ENCODE results near the gene HSD17B2.
A peak's percentile ranks its signal among the peaks of the same experiment; 100 is the strongest.

Gene HSD17B2

DNA sequence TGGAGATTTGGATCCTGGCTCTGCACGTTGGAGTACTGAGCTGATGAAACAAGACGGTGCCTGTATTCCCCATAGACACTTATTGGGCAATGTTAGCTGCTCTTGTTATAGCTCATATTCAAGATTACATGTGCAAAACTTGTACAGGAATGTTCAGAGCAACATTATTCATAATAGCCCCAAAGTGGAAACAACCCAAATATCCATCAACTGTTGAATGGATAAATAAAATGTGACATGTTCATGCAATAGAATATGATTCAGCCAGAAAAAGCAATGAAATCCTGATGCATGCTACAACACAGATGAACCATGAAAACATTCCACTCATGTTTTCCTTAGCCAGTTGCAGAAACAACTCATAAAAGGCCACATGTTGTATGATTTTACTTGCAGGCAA lies 18.1 kb upstream of the HSD17B2 start:
- H3K27me3 ChIP-seq (ENCODE audit: control insufficient read depth in 1 of 2, insufficient read depth in 2 of 2, low read length in 2 of 2): no peaks in the 10 kb centered on the region

DNA sequence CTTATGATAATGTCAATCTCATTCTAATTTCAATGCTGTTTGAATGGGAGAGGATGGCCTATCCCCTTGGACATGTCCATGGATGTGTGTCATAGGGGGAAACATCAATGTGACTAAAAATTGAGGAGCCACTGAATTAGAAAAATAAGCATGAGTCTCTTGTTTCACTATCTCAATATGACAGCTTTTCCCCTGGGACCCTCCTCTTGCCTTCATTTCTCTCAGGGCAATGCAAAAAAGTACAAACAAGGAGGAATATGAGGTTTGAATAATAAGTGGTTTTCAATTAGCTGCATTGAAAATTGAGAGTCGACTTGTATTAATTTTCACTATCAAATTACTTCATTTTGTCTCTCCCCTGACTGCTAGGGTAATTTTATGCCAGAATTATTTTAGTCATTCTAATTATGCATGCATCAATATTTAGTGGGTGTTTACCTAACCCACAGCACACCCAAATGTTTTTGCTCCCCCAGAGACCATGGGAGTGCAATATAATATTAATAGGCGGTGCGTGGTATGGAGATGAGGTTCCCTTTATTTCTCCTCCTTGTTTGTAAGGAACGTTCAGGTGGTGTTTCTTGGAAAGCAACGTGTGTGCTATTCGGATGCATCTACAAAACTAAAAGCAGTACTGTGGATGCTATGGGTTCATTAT lies 17.0 kb upstream of the HSD17B2 start:
- Histone ChIP-seq H3K4me1 (ENCODE audit: control insufficient read depth in 1 of 2, insufficient read depth in 2 of 2, low read length in 2 of 2) (peaks cover 33 to 50% of the 10 kb centered on the region in 2 donors), H3K4me3 (ENCODE audit: low read depth in 1 of 2, low read length in 2 of 2) (no peak overlapping the region), H3K27ac (ENCODE audit: low read depth, low read length) (no peak overlapping the region), H3K9me3 (ENCODE audit: control insufficient read depth in 1 of 2, low read length in 2 of 2) (peaks cover 5 to 6% of the 10 kb centered on the region in 2 donors), H3K9ac (ENCODE audit: low read depth in 1 of 2, low read length in 2 of 2) (no peak overlapping the region), H3K36me3 (ENCODE audit: control insufficient read depth in 1 of 2, insufficient read depth in 2 of 2, low read length in 2 of 2) (no peaks in the 10 kb centered on the region), H3K27me3 (ENCODE audit: control insufficient read depth in 1 of 2, insufficient read depth in 2 of 2, low read length in 2 of 2) (no peaks in the 10 kb centered on the region)

More for the DNA sequence above, 18.1 kb upstream of the HSD17B2 start:
- no peak overlapping the region for H3K4me3 ChIP-seq (ENCODE audit: low read depth in 1 of 2, low read length in 2 of 2)
- no peak overlapping the region for H3K27ac ChIP-seq (ENCODE audit: low read depth, low read length)
- peaks cover 32 to 48% of the 10 kb centered on the region in 2 donors for H3K4me1 ChIP-seq (ENCODE audit: control insufficient read depth in 1 of 2, insufficient read depth in 2 of 2, low read length in 2 of 2)
- H3K9ac ChIP-seq (ENCODE audit: low read depth in 1 of 2, low read length in 2 of 2): no peak overlapping the region
- H3K9me3 ChIP-seq (ENCODE audit: control insufficient read depth in 1 of 2, low read length in 2 of 2): peaks cover 5 to 6% of the 10 kb centered on the region in 2 donors
- no peaks in the 10 kb centered on the region for H3K36me3 ChIP-seq (ENCODE audit: control insufficient read depth in 1 of 2, insufficient read depth in 2 of 2, low read length in 2 of 2)

DNA sequence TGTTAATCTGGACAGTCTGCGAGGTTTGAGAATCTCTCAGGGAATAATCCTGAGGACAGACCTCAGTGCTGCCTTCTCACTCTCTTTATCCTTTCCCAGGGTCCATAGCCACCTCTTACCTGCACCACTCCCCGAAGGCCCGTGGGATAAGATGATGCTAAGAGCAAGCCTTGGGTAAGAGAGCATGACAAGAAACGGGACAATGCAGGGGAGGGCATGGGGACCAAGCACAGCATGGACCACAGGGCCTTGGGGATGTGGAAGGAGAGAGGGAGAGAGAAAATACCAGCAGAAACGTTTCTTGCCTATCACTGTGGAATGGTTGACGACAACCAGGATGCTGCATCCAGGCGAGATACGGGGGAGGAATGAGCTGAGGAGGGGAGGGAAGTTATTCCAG lies 15.5 kb upstream of the HSD17B2 start:
- Histone ChIP-seq H3K36me3 (ENCODE audit: control insufficient read depth in 1 of 2, insufficient read depth in 2 of 2, low read length in 2 of 2) (no peaks in the 10 kb centered on the region), H3K27me3 (ENCODE audit: control insufficient read depth in 1 of 2, insufficient read depth in 2 of 2, low read length in 2 of 2) (no peaks in the 10 kb centered on the region), H3K27ac (ENCODE audit: low read depth, low read length) (no peak overlapping the region), H3K4me3 (ENCODE audit: low read depth in 1 of 2, low read length in 2 of 2) (peak overlapping the region in 1 of 2 donors; percentile 8), H3K9me3 (ENCODE audit: control insufficient read depth in 1 of 2, low read length in 2 of 2) (peaks cover 5 to 6% of the 10 kb centered on the region in 2 donors), H3K9ac (ENCODE audit: low read depth in 1 of 2, low read length in 2 of 2) (no peak overlapping the region), H3K4me1 (ENCODE audit: control insufficient read depth in 1 of 2, insufficient read depth in 2 of 2, low read length in 2 of 2) (peaks cover 37 to 60% of the 10 kb centered on the region in 2 donors)

DNA sequence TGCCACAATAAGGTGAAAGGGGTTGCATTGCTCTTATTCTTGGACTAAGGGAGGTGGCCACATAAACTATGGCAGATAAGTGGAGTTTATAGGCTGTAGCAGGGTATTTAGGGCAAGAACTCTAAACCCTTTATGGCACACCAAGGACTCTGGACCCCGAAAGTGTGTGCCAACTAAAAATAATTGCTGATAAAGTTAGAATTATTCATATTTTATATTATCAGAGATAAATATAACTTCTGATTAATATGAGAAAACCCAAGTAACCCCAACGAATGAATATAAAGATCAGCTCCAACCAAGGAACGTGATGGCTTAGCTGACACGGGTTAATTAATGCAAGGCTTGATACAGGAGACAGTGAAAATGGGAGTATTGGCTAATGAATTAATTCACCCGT lies 15.0 kb upstream of the HSD17B2 start:
- Histone ChIP-seq H3K9ac (ENCODE audit: low read depth in 1 of 2, low read length in 2 of 2) (no peak overlapping the region), H3K4me1 (ENCODE audit: control insufficient read depth in 1 of 2, insufficient read depth in 2 of 2, low read length in 2 of 2) (peaks cover 37 to 60% of the 10 kb centered on the region in 2 donors), H3K27ac (ENCODE audit: low read depth, low read length) (no peak overlapping the region), H3K9me3 (ENCODE audit: control insufficient read depth in 1 of 2, low read length in 2 of 2) (peaks cover 3% of the 10 kb centered on the region in 2 donors), H3K36me3 (ENCODE audit: control insufficient read depth in 1 of 2, insufficient read depth in 2 of 2, low read length in 2 of 2) (no peaks in the 10 kb centered on the region), H3K4me3 (ENCODE audit: low read depth in 1 of 2, low read length in 2 of 2) (peak overlapping the region in 1 of 2 donors; percentile 8), H3K27me3 (ENCODE audit: control insufficient read depth in 1 of 2, insufficient read depth in 2 of 2, low read length in 2 of 2) (no peaks in the 10 kb centered on the region)

DNA sequence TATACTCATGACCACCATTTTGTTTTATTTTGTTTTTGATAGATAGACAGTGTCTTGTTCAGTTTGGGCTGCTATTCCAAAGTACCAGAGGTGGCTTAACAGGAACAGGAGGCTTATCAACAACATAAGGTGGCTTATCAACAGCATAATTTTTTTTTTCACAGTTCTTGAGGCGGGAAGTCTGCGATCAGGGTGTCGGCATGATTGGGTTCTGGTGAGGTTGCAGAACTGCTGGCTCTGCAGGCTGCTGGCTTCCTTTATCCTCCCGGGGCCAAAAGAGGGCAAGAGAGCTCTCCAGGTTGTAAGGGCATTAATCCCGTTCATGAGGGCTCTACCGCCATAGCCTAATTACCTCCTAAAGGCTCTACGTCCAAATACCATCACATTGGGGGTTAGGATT lies 11.8 kb upstream of the HSD17B2 start:
- no peaks in the 10 kb centered on the region for H3K36me3 ChIP-seq (ENCODE audit: control insufficient read depth in 1 of 2, insufficient read depth in 2 of 2, low read length in 2 of 2)

DNA sequence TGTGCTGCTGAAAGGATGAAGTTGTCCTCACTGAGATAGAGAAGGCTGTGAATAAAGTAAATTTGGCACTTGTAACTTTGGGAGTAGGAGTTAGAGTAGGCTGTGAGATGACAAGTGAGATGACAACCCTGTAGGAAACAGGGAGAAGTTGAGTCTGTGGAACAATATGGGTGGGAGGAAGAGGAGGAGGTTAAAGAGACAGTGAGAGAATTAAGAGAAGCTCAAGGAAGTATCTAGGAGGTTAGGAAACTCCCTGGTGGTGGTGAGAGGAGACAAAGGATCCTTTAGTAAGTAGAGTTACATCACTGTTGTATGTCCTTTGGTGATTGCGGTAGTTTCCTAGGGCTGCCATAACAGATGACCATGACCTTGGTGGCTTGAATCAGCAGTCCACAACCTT lies 10.7 kb upstream of the HSD17B2 start:
- Histone ChIP-seq H3K27ac (ENCODE audit: low read depth, low read length) (no peak overlapping the region), H3K4me1 (ENCODE audit: control insufficient read depth in 1 of 2, insufficient read depth in 2 of 2, low read length in 2 of 2) (peaks cover 51 to 69% of the 10 kb centered on the region in 2 donors), H3K9me3 (ENCODE audit: control insufficient read depth in 1 of 2, low read length in 2 of 2) (no peaks in the 10 kb centered on the region), H3K9ac (ENCODE audit: low read depth in 1 of 2, low read length in 2 of 2) (no peak overlapping the region), H3K36me3 (ENCODE audit: control insufficient read depth in 1 of 2, insufficient read depth in 2 of 2, low read length in 2 of 2) (no peaks in the 10 kb centered on the region), H3K4me3 (ENCODE audit: low read depth in 1 of 2, low read length in 2 of 2) (no peak overlapping the region), H3K27me3 (ENCODE audit: control insufficient read depth in 1 of 2, insufficient read depth in 2 of 2, low read length in 2 of 2) (peaks cover 0 to 3% of the 10 kb centered on the region in 2 donors)

More for the DNA sequence above, 11.8 kb upstream of the HSD17B2 start:
- peaks cover 48 to 75% of the 10 kb centered on the region in 2 donors for H3K4me1 ChIP-seq (ENCODE audit: control insufficient read depth in 1 of 2, insufficient read depth in 2 of 2, low read length in 2 of 2)
- no peaks in the 10 kb centered on the region for H3K9me3 ChIP-seq (ENCODE audit: control insufficient read depth in 1 of 2, low read length in 2 of 2)
- H3K27me3 ChIP-seq (ENCODE audit: control insufficient read depth in 1 of 2, insufficient read depth in 2 of 2, low read length in 2 of 2): peaks cover 0 to 3% of the 10 kb centered on the region in 2 donors
- no peak overlapping the region for H3K9ac ChIP-seq (ENCODE audit: low read depth in 1 of 2, low read length in 2 of 2)
- peak overlapping the region in 1 of 2 donors; percentile 32 for H3K4me3 ChIP-seq (ENCODE audit: low read depth in 1 of 2, low read length in 2 of 2)
- no peak overlapping the region for H3K27ac ChIP-seq (ENCODE audit: low read depth, low read length)

DNA sequence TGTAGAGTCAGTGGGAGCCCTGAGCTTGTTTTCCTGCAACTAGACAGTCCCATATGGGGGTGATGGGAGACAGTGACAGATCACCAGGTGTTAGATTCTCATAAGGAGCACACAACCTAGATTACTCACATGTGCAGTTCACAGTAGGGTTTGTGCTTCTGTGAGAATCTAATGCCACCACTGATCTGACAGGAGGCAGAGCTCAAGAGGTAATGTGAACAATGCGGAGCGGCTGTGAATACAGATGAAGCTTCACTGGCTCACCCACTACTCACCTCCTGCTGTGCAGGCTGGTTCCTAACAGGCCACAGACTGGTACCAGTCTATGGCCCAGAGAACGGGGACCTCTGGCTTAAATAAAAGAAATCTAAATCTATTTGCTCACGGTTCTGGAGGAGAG lies 10.2 kb upstream of the HSD17B2 start:
- H3K27me3 ChIP-seq (ENCODE audit: control insufficient read depth in 1 of 2, insufficient read depth in 2 of 2, low read length in 2 of 2): peaks cover 0 to 3% of the 10 kb centered on the region in 2 donors
- H3K27ac ChIP-seq (ENCODE audit: low read depth, low read length): no peak overlapping the region
- H3K4me3 ChIP-seq (ENCODE audit: low read depth in 1 of 2, low read length in 2 of 2): no peak overlapping the region
- no peaks in the 10 kb centered on the region for H3K9me3 ChIP-seq (ENCODE audit: control insufficient read depth in 1 of 2, low read length in 2 of 2)
- H3K4me1 ChIP-seq (ENCODE audit: control insufficient read depth in 1 of 2, insufficient read depth in 2 of 2, low read length in 2 of 2): peaks cover 46 to 63% of the 10 kb centered on the region in 2 donors
- no peaks in the 10 kb centered on the region for H3K36me3 ChIP-seq (ENCODE audit: control insufficient read depth in 1 of 2, insufficient read depth in 2 of 2, low read length in 2 of 2)
- H3K9ac ChIP-seq (ENCODE audit: low read depth in 1 of 2, low read length in 2 of 2): no peak overlapping the region

DNA sequence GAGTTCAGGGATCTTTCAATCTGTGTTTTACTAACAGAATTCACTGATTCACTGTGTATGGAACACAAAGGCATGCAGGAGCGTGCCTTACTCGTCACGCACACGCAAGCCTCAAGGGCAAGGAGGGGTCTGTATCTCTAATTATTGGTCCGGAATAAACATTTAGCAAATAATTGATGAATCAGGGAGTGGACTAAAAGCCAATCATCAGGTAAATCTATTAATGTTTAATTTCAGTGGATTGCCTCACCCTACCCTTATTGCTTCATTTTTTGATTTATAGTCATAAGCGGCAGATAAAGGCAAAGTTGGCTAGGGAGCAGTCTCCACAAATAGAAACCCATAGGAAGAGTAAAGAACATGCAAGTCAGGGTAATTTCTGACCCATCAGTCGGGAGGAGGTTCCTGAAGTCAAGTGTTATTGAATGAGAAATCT lies 7.4 kb upstream of the HSD17B2 start:
- no peak overlapping the region for H3K9ac ChIP-seq (ENCODE audit: low read depth in 1 of 2, low read length in 2 of 2)
- no peak overlapping the region for H3K4me3 ChIP-seq (ENCODE audit: low read depth in 1 of 2, low read length in 2 of 2)
- peaks cover 0 to 3% of the 10 kb centered on the region in 2 donors for H3K27me3 ChIP-seq (ENCODE audit: control insufficient read depth in 1 of 2, insufficient read depth in 2 of 2, low read length in 2 of 2)
- no peak overlapping the region for H3K27ac ChIP-seq (ENCODE audit: low read depth, low read length)
- H3K4me1 ChIP-seq (ENCODE audit: control insufficient read depth in 1 of 2, insufficient read depth in 2 of 2, low read length in 2 of 2): peaks cover 41 to 62% of the 10 kb centered on the region in 2 donors
- H3K9me3 ChIP-seq (ENCODE audit: control insufficient read depth in 1 of 2, low read length in 2 of 2): no peaks in the 10 kb centered on the region
- no peaks in the 10 kb centered on the region for H3K36me3 ChIP-seq (ENCODE audit: control insufficient read depth in 1 of 2, insufficient read depth in 2 of 2, low read length in 2 of 2)

DNA sequence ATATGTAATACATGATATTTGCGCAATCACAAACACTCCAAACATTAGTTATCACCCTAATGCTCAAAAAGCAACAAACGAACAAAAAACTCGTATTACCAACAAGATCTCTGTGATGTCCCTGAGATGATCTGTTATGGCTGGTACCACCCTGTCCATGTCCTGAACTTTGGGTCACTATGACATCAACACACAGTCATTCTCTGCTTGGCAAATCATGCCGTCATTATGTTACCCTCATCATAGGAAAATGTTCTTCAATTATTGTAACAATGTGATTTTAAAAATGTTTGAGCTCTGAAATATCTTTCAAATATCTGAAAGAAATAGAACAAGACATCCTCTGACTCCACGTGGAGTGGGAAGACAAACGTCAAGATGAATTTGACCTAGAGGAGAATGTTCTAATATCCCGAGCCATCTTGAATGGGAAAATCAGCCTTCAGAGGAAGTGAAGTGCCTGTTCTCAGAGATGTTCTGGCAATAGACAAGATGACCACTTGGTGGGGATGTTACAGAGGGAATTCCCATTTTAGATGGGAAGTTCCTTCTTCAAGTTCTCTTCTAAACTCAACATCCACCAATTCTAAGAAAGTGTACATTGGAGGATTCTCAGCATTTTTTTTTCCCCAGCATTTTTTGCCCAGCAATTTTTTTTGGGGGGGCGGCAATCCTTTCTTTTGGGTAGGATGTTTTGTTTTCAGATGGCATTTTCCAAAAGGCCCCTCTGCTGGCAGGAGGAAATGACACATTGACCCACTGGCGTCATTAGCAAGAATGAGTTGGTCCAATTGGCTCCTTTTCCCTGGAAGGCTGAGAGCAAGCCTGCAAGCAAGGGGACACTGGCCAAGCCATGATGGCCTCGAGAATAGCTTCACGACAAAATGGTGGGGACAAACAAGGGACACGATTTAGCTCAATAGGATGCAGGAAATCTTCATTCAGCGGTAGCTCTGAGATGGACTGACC lies 3.7 kb upstream of the HSD17B2 start:
- Histone ChIP-seq H3K9me3 (ENCODE audit: control insufficient read depth in 1 of 2, low read length in 2 of 2) (no peaks in the 10 kb centered on the region), H3K36me3 (ENCODE audit: control insufficient read depth in 1 of 2, insufficient read depth in 2 of 2, low read length in 2 of 2) (no peaks in the 10 kb centered on the region), H3K4me3 (ENCODE audit: low read depth in 1 of 2, low read length in 2 of 2) (no peak overlapping the region), H3K27me3 (ENCODE audit: control insufficient read depth in 1 of 2, insufficient read depth in 2 of 2, low read length in 2 of 2) (no peaks in the 10 kb centered on the region), H3K9ac (ENCODE audit: low read depth in 1 of 2, low read length in 2 of 2) (no peak overlapping the region), H3K27ac (ENCODE audit: low read depth, low read length) (no peak overlapping the region), H3K4me1 (ENCODE audit: control insufficient read depth in 1 of 2, insufficient read depth in 2 of 2, low read length in 2 of 2) (peaks cover 38 to 44% of the 10 kb centered on the region in 2 donors)

DNA sequence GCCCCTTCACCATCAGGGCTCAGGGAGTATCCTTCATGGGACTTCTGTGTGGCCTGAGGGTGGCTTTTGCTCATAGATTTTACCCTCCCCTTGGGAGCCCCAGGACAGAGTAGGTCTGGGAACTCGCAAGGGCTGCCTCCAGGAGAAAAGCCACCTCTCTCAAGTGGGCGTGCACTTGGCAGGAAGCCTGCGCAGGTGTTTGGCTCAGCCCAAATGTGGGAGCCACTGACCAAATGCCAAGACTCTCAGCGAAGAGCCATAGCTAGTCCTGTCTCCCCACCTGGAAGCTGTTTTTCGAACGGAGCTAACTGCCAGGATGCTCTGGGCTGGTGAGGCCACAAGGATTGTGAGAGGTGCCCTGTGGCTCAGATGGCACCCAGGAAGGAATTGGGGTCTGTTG lies 2.0 kb upstream of the HSD17B2 start:
- Histone ChIP-seq H3K4me1 (ENCODE audit: control insufficient read depth in 1 of 2, insufficient read depth in 2 of 2, low read length in 2 of 2) (peaks cover 27 to 29% of the 10 kb centered on the region in 2 donors), H3K9ac (ENCODE audit: low read depth in 1 of 2, low read length in 2 of 2) (peak overlapping the region in 1 of 2 donors; percentile 58), H3K4me3 (ENCODE audit: low read depth in 1 of 2, low read length in 2 of 2) (no peak overlapping the region), H3K27me3 (ENCODE audit: control insufficient read depth in 1 of 2, insufficient read depth in 2 of 2, low read length in 2 of 2) (no peaks in the 10 kb centered on the region), H3K27ac (ENCODE audit: low read depth, low read length) (peak overlapping the region; percentile 35), H3K36me3 (ENCODE audit: control insufficient read depth in 1 of 2, insufficient read depth in 2 of 2, low read length in 2 of 2) (no peaks in the 10 kb centered on the region), H3K9me3 (ENCODE audit: control insufficient read depth in 1 of 2, low read length in 2 of 2) (no peaks in the 10 kb centered on the region)

Measured in duodenal mucosa (tissue), 2 donors.